GM23248 (cell line): ENCODE results near the gene LILRB2.

Experiments
- EZH2 ChIP-seq: fragments of 200-600 bp; sonication (generic); IDR thresholded peaks from 2 replicates; pipeline ENCODE4 v1.6.1; 2018; ENCODE audit warnings: antibody characterized with exemption, mild to moderate bottlenecking; ENCODE audit not compliant: insufficient read depth, poor library complexity, severe bottlenecking
- EZH2phosphoT487 ChIP-seq: fragments of 200-600 bp; sonication (generic); IDR thresholded peaks from 2 replicates; pipeline ENCODE4 v1.6.1; 2018; ENCODE audit warnings: antibody characterized with exemption, moderate library complexity, mild to moderate bottlenecking, low read depth; ENCODE audit not compliant: insufficient read depth

DNA sequence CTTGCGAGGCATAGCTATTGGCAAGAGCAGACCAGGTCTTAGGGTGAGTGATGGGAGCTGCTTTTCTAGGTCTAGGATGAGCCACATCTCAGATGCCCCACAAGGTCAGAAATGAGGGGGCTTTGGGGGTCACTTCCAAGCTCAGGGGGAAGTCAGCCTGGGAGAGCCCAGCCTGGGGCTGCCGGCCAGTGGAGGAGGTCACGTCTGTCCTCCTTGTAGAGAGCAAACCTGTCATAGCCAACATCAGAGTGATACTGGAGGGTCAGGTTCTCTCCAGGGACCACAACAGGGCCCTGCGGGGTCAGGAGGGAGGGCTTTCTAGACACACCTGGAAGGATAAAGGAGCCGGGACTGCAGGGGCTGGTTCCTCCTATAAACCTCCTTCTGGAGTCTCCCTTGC, 29.6 kb upstream of the LILRB2 start:
- TF ChIP-seq EZH2 (no peak), EZH2phosphoT487 (no peak)
